OCI-LY7 (cell line): Measurements from ENCODE around the gene ORC1. TPM values are rescaled to one million over a fixed set of nuclear protein-coding genes. Genes with fewer than 3 reads are reported as not detected.

ENCODE experiments used
- BruUV-seq: library from RNA; stranded (reverse); fragments of 400-500 nt; replicated peaks from 2 replicates; lab custom pipeline; 2021; lab: Mats Ljungman, UMichigan
- CTCF ChIA-PET: fragments of 300-600 bp; sonication (Branson Sonifier 250); formaldehyde crosslinking; loops from one replicate; lab custom pipeline; 2022; ENCODE audit warnings: antibody characterized with exemption; ENCODE audit not compliant: unreplicated experiment; lab: Charles Lee
- POLR2A ChIA-PET: fragments of 300-600 bp; sonication (Branson Sonifier 250); formaldehyde crosslinking; loops from one replicate; lab custom pipeline; 2022; ENCODE audit warnings: antibody characterized with exemption; lab: Charles Lee
- DNase-seq: peaks from one replicate; pipeline ENCODE4 v3.0.0-alpha.2; 2015; ENCODE audit warnings: low spot score
- H2AFZ ChIP-seq: fragments of 200-600 bp; sonication (generic), shearing (Covaris generic); 2 replicates; pipeline ENCODE4 v1.6.1; 2014; ENCODE audit warnings: mild to moderate bottlenecking, antibody characterized with exemption, low read length, moderate library complexity
- H3K27ac ChIP-seq: fragments of 200-600 bp; sonication (generic); 2 replicates; pipeline ENCODE4 v1.5.1; 2014; ENCODE audit warnings: mixed run types, low read depth, mild to moderate bottlenecking, moderate library complexity, low read length, inconsistent platforms; ENCODE audit not compliant: poor library complexity, severe bottlenecking
- H3K36me3 ChIP-seq: fragments of 200-600 bp; sonication (generic); 2 replicates; pipeline ENCODE4 v1.6.1; 2014; ENCODE audit warnings: mild to moderate bottlenecking, antibody characterized with exemption, low read length, moderate library complexity, mixed read lengths; ENCODE audit not compliant: insufficient read depth
- H3K4me1 ChIP-seq: fragments of 200-600 bp; sonication (generic); 2 replicates; pipeline ENCODE4 v1.5.1; 2014; ENCODE audit warnings: mild to moderate bottlenecking, low read length; ENCODE audit not compliant: insufficient read depth, poor library complexity, severe bottlenecking
- H3K4me2 ChIP-seq: fragments of 200-600 bp; sonication (generic); 2 replicates; pipeline ENCODE4 v1.6.1; 2014; ENCODE audit warnings: mild to moderate bottlenecking, low read length
- H3K4me3 ChIP-seq: fragments of 200-600 bp; sonication (generic); 2 replicates; pipeline ENCODE4 v1.5.1; 2014; ENCODE audit warnings: mild to moderate bottlenecking, low read depth, low read length; ENCODE audit not compliant: poor library complexity, severe bottlenecking
- H3K79me2 ChIP-seq: fragments of 200-600 bp; sonication (generic); 2 replicates; pipeline ENCODE4 v1.6.1; 2016; ENCODE audit warnings: low read depth, mild to moderate bottlenecking, low read length, moderate library complexity, mixed read lengths; ENCODE audit not compliant: insufficient read depth
- H3K9me2 ChIP-seq: fragments of 200-600 bp; sonication (generic); 2 replicates; pipeline ENCODE4 v1.6.1; 2016; ENCODE audit warnings: mild to moderate bottlenecking, low read length, mixed read lengths; ENCODE audit not compliant: insufficient read depth
- H3K9me3 ChIP-seq: fragments of 200-600 bp; sonication (generic); 2 replicates; pipeline ENCODE4 v1.6.1; 2014; ENCODE audit warnings: mild to moderate bottlenecking, mixed run types, low read length, mixed read lengths
- H4K20me1 ChIP-seq: fragments of 200-600 bp; sonication (generic); 2 replicates; pipeline ENCODE4 v1.6.1; 2014; ENCODE audit warnings: mild to moderate bottlenecking, antibody characterized with exemption, low read length, moderate library complexity, mixed read lengths; ENCODE audit not compliant: insufficient read depth
- EZH2phosphoT487 ChIP-seq: fragments of 200-600 bp; sonication (generic); IDR thresholded peaks from 2 replicates; pipeline ENCODE4 v1.6.1; 2018; ENCODE audit warnings: low read depth, borderline replicate concordance, mild to moderate bottlenecking, mixed run types, antibody characterized with exemption, low read length, moderate library complexity, mixed read lengths
- intact Hi-C: fragments of 100-400 bp; cut with micrococcal nuclease; formaldehyde crosslinking; loops from one replicate; pipeline ENCODE4 v1.10.0; 2022; ENCODE audit not compliant: unreplicated experiment
- total RNA-seq, 2 experiments: library from RNA; depleted of rRNA in 1 of 2; stranded (reverse); fragments of >200 nt in 1 of 2; shearing (Covaris generic) in 1 of 2; gene quantifications; 2 replicates each; pipeline ENCODE4 v1.2.3, GENCODE V29; 2014 to 2022
- TF ChIP-seq, protein P1 (sequence below): fragments of 200-600 bp; sonication (generic); conservative IDR thresholded peaks from 2 replicates; pipeline ENCODE4 v1.5.1; 2014; ENCODE audit warnings: mild to moderate bottlenecking, antibody characterized with exemption, low read length, moderate library complexity, mixed read lengths

ORC1 gene
- total RNA-seq, 2 experiments from 2014 or later = 37.7 to 39.0 TPM

GRCh38 chr1:52368383-52369172 lies 35.6 kb downstream of the ORC1 start:
- H3K9me2 ChIP-seq = no peaks in the 10 kb centered on the region
- H3K36me3 ChIP-seq = peaks cover 38% of the 10 kb centered on the region
- H2AFZ ChIP-seq = no peak overlapping the region
- no peak overlapping the region for H3K4me3 ChIP-seq
- DNase-seq = no peak
- TF ChIP-seq, protein P1, sequence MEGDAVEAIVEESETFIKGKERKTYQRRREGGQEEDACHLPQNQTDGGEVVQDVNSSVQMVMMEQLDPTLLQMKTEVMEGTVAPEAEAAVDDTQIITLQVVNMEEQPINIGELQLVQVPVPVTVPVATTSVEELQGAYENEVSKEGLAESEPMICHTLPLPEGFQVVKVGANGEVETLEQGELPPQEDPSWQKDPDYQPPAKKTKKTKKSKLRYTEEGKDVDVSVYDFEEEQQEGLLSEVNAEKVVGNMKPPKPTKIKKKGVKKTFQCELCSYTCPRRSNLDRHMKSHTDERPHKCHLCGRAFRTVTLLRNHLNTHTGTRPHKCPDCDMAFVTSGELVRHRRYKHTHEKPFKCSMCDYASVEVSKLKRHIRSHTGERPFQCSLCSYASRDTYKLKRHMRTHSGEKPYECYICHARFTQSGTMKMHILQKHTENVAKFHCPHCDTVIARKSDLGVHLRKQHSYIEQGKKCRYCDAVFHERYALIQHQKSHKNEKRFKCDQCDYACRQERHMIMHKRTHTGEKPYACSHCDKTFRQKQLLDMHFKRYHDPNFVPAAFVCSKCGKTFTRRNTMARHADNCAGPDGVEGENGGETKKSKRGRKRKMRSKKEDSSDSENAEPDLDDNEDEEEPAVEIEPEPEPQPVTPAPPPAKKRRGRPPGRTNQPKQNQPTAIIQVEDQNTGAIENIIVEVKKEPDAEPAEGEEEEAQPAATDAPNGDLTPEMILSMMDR = no peak
- TF ChIP-seq EZH2phosphoT487 = no peak
- H3K79me2 ChIP-seq = peaks cover 11% of the 10 kb centered on the region
- H3K4me1 ChIP-seq = peaks cover 15% of the 10 kb centered on the region
- intact Hi-C loops = no loop called here
- H3K27ac ChIP-seq = no peak overlapping the region
- peak overlapping the region; percentile 19; the same call in 1 of the 2 replicates for H3K4me2 ChIP-seq
- no peaks in the 10 kb centered on the region for H3K9me3 ChIP-seq
- ChIA-PET POLR2A (interaction anchor here (0.7 to 3.9 kb wide), 2 partner anchors 36 to 311 kb away, joined by 3 to 15 read pairs; partner anchors contain the start of genes ORC1 and PRPF38A), CTCF (no interaction called here)
- no TSS peak for BruUV-seq
- H4K20me1 ChIP-seq = no peaks in the 10 kb centered on the region

DNA sequence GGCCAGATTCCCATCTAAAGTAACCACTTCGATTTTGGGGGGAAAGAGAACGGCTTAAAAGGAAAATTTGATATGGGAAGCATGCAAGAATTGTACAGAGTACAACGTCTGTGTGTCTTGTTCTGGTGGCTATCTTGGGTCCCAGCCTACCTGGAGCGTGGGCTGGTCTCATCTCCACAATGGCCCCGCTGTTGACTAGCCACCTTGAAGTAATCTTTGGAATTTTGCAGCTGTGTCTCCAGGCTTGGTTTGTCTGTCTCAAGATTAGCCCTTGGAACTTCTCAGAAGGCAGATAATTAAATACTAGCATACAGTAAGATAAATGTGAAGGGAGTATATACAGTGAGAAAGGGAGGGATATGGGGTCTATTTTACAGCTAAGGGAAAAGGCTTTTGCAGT lies 37.0 kb downstream of the ORC1 start:
- H3K79me2 ChIP-seq = peaks cover 11% of the 10 kb centered on the region
- peaks cover 15% of the 10 kb centered on the region for H3K4me1 ChIP-seq
- intact Hi-C loops = no loop called here
- H3K36me3 ChIP-seq = peaks cover 36% of the 10 kb centered on the region
- no TSS peak for BruUV-seq
- no peak overlapping the region for H2AFZ ChIP-seq
- H4K20me1 ChIP-seq = no peaks in the 10 kb centered on the region
- H3K4me3 ChIP-seq = no peak overlapping the region
- TF ChIP-seq, protein P1 = no peak
- no peak for TF ChIP-seq EZH2phosphoT487
- no peak overlapping the region for H3K27ac ChIP-seq
- ChIA-PET POLR2A (interaction anchor here (3.9 kb wide), 1 partner anchor 37 kb away, joined by 15 read pairs; the partner anchor contains the start of genes ORC1 and PRPF38A), CTCF (no interaction called here)
- no peak for DNase-seq
- no peak overlapping the region for H3K4me2 ChIP-seq
- no peaks in the 10 kb centered on the region for H3K9me3 ChIP-seq
- no peaks in the 10 kb centered on the region for H3K9me2 ChIP-seq

DNA sequence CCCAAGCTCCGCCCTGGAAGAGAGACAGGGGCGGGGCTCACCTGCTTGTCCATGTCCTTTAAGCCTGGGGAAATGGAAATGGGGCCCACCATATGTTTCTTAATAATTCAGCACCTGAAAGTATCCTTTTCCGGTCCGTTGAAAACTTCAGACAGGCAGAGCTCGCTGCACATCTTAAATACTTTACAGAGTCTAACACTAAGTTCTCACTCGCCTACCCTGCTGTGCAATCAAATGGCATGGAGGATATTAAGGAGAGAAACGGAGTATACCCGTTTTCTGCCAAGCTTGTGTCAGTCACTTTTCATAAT lies 37.8 kb downstream of the ORC1 start:
- H2AFZ ChIP-seq = peak overlapping the region; percentile 79; the same call in 1 of the 2 replicates
- H3K9me2 ChIP-seq = no peaks in the 10 kb centered on the region
- peaks cover 11% of the 10 kb centered on the region for H3K79me2 ChIP-seq
- TF ChIP-seq EZH2phosphoT487 = no peak
- TF ChIP-seq, protein P1 = no peak
- BruUV-seq = no TSS peak
- CTCF ChIA-PET = no interaction called here
- DNase-seq = no peak
- peaks cover 15% of the 10 kb centered on the region for H3K4me1 ChIP-seq
- H3K36me3 ChIP-seq = peaks cover 39% of the 10 kb centered on the region
- no peaks in the 10 kb centered on the region for H4K20me1 ChIP-seq
- intact Hi-C loops = loop anchor here (1.0 kb wide), 2 partner anchors 38 to 320 kb away; partner anchors contain the start of genes ORC1 and PRPF38A
- H3K4me3 ChIP-seq = peak overlapping the region; percentile 93
- H3K9me3 ChIP-seq = no peaks in the 10 kb centered on the region
- POLR2A ChIA-PET = interaction anchor here (0.6 to 3.9 kb wide), 4 partner anchors 38 to 649 kb away, joined by 3 to 15 read pairs (median 5); partner anchors contain the start of genes ORC1 and PRPF38A
- peak overlapping the region; percentile 63 for H3K27ac ChIP-seq
- peak overlapping the region; percentile 38 for H3K4me2 ChIP-seq
